H9 (cell line): ENCODE results near the gene HLA-DQA1. TPM values are rescaled to one million over a fixed set of nuclear protein-coding genes. Genes with fewer than 3 reads are reported as not detected.
A peak's percentile ranks its signal among the peaks of the same experiment; 100 is the strongest.

Experiments used
- DNase-seq: peaks from one replicate; pipeline ENCODE4 v3.0.0-alpha.2; 2017
- H2AFZ ChIP-seq: one replicate; pipeline ENCODE4 v1.6.1; 2013; ENCODE audit warnings: mild to moderate bottlenecking, low read length, control low read depth, moderate library complexity
- H2AK5ac ChIP-seq: 2 replicates; pipeline ENCODE4 v1.6.1; 2013; ENCODE audit warnings: low read length, control low read depth, mixed read lengths; ENCODE audit not compliant: insufficient read length
- H2BK120ac ChIP-seq: one replicate; pipeline ENCODE4 v1.6.1; 2013; ENCODE audit warnings: low read depth, mild to moderate bottlenecking, low read length, control low read depth, inconsistent platforms; ENCODE audit not compliant: poor library complexity, severe bottlenecking
- H2BK12ac ChIP-seq: 2 replicates; pipeline ENCODE4 v1.6.1; 2013; ENCODE audit warnings: low read length, control low read depth, mixed read lengths, low read depth; ENCODE audit not compliant: insufficient read length
- H2BK15ac ChIP-seq: 2 replicates; pipeline ENCODE4 v1.6.1; 2013; ENCODE audit warnings: low read depth, low read length, control low read depth
- H2BK20ac ChIP-seq: one replicate; pipeline ENCODE4 v1.6.1; 2013; ENCODE audit warnings: low read depth, mild to moderate bottlenecking, low read length, control low read depth, inconsistent platforms; ENCODE audit not compliant: poor library complexity, severe bottlenecking
- H2BK5ac ChIP-seq: 2 replicates; pipeline ENCODE4 v1.6.1; 2013; ENCODE audit warnings: low read length, control low read depth, mixed read lengths; ENCODE audit not compliant: insufficient read length
- H3K14ac ChIP-seq: 2 replicates; pipeline ENCODE4 v1.6.1; 2013; ENCODE audit warnings: low read length, control low read depth; ENCODE audit not compliant: insufficient read depth
- H3K18ac ChIP-seq: 2 replicates; pipeline ENCODE4 v1.6.1; 2013; ENCODE audit warnings: low read depth, mild to moderate bottlenecking, mixed read lengths, low read length, control low read depth; ENCODE audit not compliant: insufficient read length
- H3K23ac ChIP-seq: 2 replicates; pipeline ENCODE4 v1.6.1; 2013; ENCODE audit warnings: low read length, control low read depth, mixed read lengths, low read depth; ENCODE audit not compliant: insufficient read length
- H3K23me2 ChIP-seq: 2 replicates; pipeline ENCODE4 v1.6.1; 2013; ENCODE audit warnings: low read depth, mild to moderate bottlenecking, mixed read lengths, low read length, control low read depth; ENCODE audit not compliant: insufficient read length, poor library complexity, severe bottlenecking
- H3K27ac ChIP-seq: 2 replicates; pipeline ENCODE4 v1.5.1; 2013; ENCODE audit warnings: low read length, control low read depth, mixed read lengths, low read depth; ENCODE audit not compliant: insufficient read length
- H3K27me3 ChIP-seq: 2 replicates; pipeline ENCODE4 v1.6.1; 2013; ENCODE audit warnings: low read length, control low read depth, inconsistent platforms; ENCODE audit not compliant: insufficient read depth
- H3K4ac ChIP-seq: 2 replicates; pipeline ENCODE4 v1.6.1; 2013; ENCODE audit warnings: low read depth, mild to moderate bottlenecking, control low read depth, inconsistent platforms, low read length, moderate library complexity
- H3K4me1 ChIP-seq: 2 replicates; pipeline ENCODE4 v1.6.1; 2013; ENCODE audit warnings: low read length, control low read depth, inconsistent platforms; ENCODE audit not compliant: insufficient read depth
- H3K4me2 ChIP-seq: 2 replicates; pipeline ENCODE4 v1.6.1; 2013; ENCODE audit warnings: low read length, control low read depth, mixed read lengths; ENCODE audit not compliant: insufficient read length, insufficient read depth
- H3K56ac ChIP-seq: 2 replicates; pipeline ENCODE4 v1.6.1; 2013; ENCODE audit warnings: low read depth, mild to moderate bottlenecking, mixed read lengths, low read length, control low read depth; ENCODE audit not compliant: insufficient read length
- H3K79me1 ChIP-seq: 2 replicates; pipeline ENCODE4 v1.6.1; 2013; ENCODE audit warnings: low read depth, mild to moderate bottlenecking, moderate library complexity, low read length, control low read depth, inconsistent platforms; ENCODE audit not compliant: insufficient read depth, poor library complexity, severe bottlenecking
- H3K79me2 ChIP-seq: 2 replicates; pipeline ENCODE4 v1.6.1; 2013; ENCODE audit warnings: low read length, control low read depth, inconsistent platforms; ENCODE audit not compliant: insufficient read depth
- H3K9ac ChIP-seq: 2 replicates; pipeline ENCODE4 v1.6.1; 2013; ENCODE audit warnings: low read length, control low read depth, mixed read lengths; ENCODE audit not compliant: insufficient read length; ENCODE audit errors: extremely low read depth
- H3K9me3 ChIP-seq: one replicate; pipeline ENCODE4 v1.6.1; 2013; ENCODE audit warnings: low read depth, low read length, inconsistent platforms; ENCODE audit not compliant: control insufficient read depth
- H3T11ph ChIP-seq: one replicate; pipeline ENCODE4 v1.6.1; 2013; ENCODE audit warnings: mild to moderate bottlenecking, low read length, control low read depth, inconsistent platforms
- H4K20me1 ChIP-seq: one replicate; pipeline ENCODE4 v1.6.1; 2013; ENCODE audit not compliant: control insufficient read depth, insufficient read length, insufficient read depth
- H4K5ac ChIP-seq: 2 replicates; pipeline ENCODE4 v1.6.1; 2013; ENCODE audit warnings: low read depth, mild to moderate bottlenecking, mixed read lengths, low read length, control low read depth; ENCODE audit not compliant: insufficient read length
- H4K8ac ChIP-seq: replicated peaks from 2 replicates; pipeline ENCODE4 v1.6.1; 2013; ENCODE audit warnings: low read length, control low read depth, mixed read lengths, low read depth; ENCODE audit not compliant: insufficient read length
- H4K91ac ChIP-seq: 2 replicates; pipeline ENCODE4 v1.6.1; 2013; ENCODE audit warnings: low read depth, mild to moderate bottlenecking, moderate library complexity, mixed read lengths, low read length, control low read depth; ENCODE audit not compliant: insufficient read length
- H3K27ac Mint-ChIP-seq, 3 experiments: 2 replicates in 2 of 3; 3 replicates in 1 of 3; pipeline ENCODE4 v1.8.0; 2020 to 2021; ENCODE audit warnings: mixed read lengths in 3 of 3, mild to moderate bottlenecking in 1 of 3, moderate library complexity in 1 of 3
- H3K27me3 Mint-ChIP-seq: 2 replicates; pipeline ENCODE4 v1.8.0; 2021; ENCODE audit warnings: low read depth, mild to moderate bottlenecking, moderate library complexity, mixed read lengths
- H3K36me3 Mint-ChIP-seq, 3 experiments: 2 replicates in 2 of 3; 3 replicates in 1 of 3; pipeline ENCODE4 v1.8.0; 2020 to 2021; ENCODE audit warnings: low read depth in 3 of 3, mixed read lengths in 3 of 3; ENCODE audit not compliant: insufficient read depth in 1 of 3
- H3K4me1 Mint-ChIP-seq, 2 experiments: 2 replicates each; pipeline ENCODE4 v1.8.0; 2020; ENCODE audit warnings: mixed read lengths in 2 of 2
- H3K4me3 Mint-ChIP-seq, 2 experiments: 2 replicates in 1 of 2; 3 replicates in 1 of 2; pipeline ENCODE4 v1.8.0; 2020 to 2021; ENCODE audit warnings: mild to moderate bottlenecking in 2 of 2, mixed read lengths in 2 of 2, moderate library complexity in 1 of 2
- H3K9me3 Mint-ChIP-seq, 2 experiments: 2 replicates in 1 of 2; 3 replicates in 1 of 2; pipeline ENCODE4 v1.8.0; 2020; ENCODE audit warnings: mild to moderate bottlenecking in 2 of 2, mixed read lengths in 2 of 2, moderate library complexity in 1 of 2
- CTCF ChIP-seq: fragments of 200-600 bp; sonication (generic); conservative IDR thresholded peaks from 3 replicates; pipeline ENCODE4 v1.8.0; 2021; ENCODE audit warnings: antibody characterized with exemption, mild to moderate bottlenecking
- WGBS: extraction: QIAGEN DNeasy Blood & Tissue Kit; methylation state at CpG from one replicate; pipeline ENCODE4 v1.1.7; 2013; ENCODE audit warnings: missing lambda C conversion rate, low lambda C conversion rate, mixed read lengths; ENCODE audit not compliant: insufficient read length; ENCODE audit errors: extremely low coverage; 5-methylcytosine and 5-hydroxymethylcytosine counted together
- total RNA-seq: library from RNA; stranded (reverse); gene quantifications from 2 replicates; pipeline ENCODE4 v1.2.1, GENCODE V29; 2021

HLA-DQA1 gene
- total RNA-seq, 1 experiment from 2014 or later = 1.7 TPM

DNA sequence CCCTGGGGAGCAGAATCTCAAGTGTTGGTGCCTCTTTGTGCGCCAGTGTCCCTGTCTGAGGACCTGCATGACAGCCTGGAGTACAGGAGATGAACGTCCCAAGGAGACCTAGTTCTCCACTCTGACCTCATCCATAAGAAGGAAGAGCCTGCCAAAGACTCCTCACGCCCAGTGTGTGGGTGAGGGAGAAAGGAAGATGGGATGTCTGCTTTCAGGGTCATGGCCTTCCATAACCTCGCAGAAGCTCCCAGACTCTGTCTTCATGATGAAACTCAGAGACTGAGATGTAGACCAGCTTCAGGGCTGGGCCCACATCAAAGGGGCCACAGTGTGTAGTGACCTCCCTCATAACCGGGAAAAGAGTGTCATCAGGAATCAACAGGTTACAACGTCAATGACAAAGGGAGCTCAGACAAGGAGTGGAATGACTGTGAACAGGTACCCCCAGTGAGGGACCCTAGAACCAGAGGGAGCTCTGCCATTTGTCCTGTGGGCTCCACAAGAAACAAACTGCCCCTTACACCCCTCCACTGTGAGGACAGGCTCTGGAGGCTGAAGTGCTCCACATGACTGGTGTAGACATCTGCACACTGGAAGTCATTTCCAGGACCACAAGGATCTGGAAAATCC lies 21.2 kb downstream of the HLA-DQA1 start:
- Histone ChIP-seq H2BK12ac (no peak overlapping the region), H2AK5ac (no peak overlapping the region), H3K56ac (no peak overlapping the region), H2BK120ac (peak overlapping the region; percentile 81), H3K9ac (no peak overlapping the region), H4K91ac (peak overlapping the region; percentile 68), H2BK5ac (no peak overlapping the region), H3T11ph (no peak overlapping the region), H4K8ac (no peak overlapping the region), H4K20me1 (no peaks in the 10 kb centered on the region), H2AFZ (no peak overlapping the region), H3K79me2 (no peaks in the 10 kb centered on the region), H3K18ac (no peak overlapping the region), H2BK15ac (no peak overlapping the region), H3K14ac (no peak overlapping the region; the same call in 1 of the 2 replicates), H3K23ac (no peak overlapping the region), H3K9me3 (no peaks in the 10 kb centered on the region), H3K4me1 (peaks cover 5% of the 10 kb centered on the region), H3K27me3 (no peaks in the 10 kb centered on the region), H3K4me2 (no peak overlapping the region), H3K23me2 (no peaks in the 10 kb centered on the region), H3K79me1 (no peaks in the 10 kb centered on the region), H3K4ac (no peak overlapping the region; the same call in 1 of the 2 replicates), H3K27ac (peak overlapping the region; percentile 39), H4K5ac (no peak overlapping the region), H2BK20ac (no peak overlapping the region)
- H3K4me1 Mint-ChIP-seq = peaks cover 46 to 49% of the 10 kb centered on the region in 2 experiments
- no CpG with 5 or more reads among the region's 6 CpGs for WGBS
- TF ChIP-seq CTCF = no peak
- peak overlapping the region in 1 of 3 experiments; percentile 97; a peak in 3 of 7 replicates for H3K27ac Mint-ChIP-seq
- no peak for DNase-seq
- H3K36me3 Mint-ChIP-seq = peaks cover 33 to 54% (median 36%) of the 10 kb centered on the region in 3 experiments
- H3K9me3 Mint-ChIP-seq = peaks cover 2 to 3% of the 10 kb centered on the region in 2 experiments; a peak in 3 of 5 replicates
- H3K27me3 Mint-ChIP-seq = no peaks in the 10 kb centered on the region
- H3K4me3 Mint-ChIP-seq = no peak overlapping the region; a peak in 1 of 5 replicates
